ENCODE data around the gene JMJD6. TPM values are rescaled to one million over a fixed set of nuclear protein-coding genes. Genes with fewer than 3 reads are reported as not detected.

JMJD6 gene
- total RNA-seq, 1 experiment from 2014 or later, result 28.9 TPM

DNA sequence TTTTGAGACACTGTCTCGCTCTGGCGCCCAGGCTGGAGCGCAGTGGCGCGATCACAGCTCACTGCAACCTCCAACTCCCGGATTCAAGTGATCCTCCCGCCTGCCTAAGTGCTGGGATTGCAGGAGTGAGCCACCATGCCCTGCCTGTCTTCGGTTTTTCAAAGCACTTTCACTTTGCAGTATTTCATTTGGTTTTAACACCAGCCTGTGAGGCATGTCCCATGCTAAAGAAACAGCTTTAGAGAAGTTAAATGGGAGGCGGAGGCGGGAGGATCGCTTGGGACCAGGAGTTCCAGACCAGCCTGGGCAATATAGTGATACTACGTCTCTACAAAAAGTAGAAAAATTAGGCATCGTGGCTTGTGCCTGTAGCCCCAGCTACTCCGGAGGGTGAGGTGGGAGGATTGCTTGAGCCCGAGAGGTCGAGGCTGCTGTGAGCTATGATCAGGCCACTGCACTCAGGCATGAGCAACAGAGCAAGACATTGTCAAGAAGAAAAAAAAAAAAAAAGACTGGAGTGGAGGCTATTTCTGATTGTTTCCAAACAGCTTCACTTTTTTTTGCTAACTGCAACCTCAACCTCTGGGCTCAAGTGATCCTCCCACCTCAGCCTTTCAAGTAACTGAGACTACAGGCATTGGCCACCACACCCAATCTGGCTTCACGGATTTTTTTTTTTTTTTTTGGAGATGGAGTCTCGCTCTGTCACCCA lies 1.5 kb upstream of the JMJD6 start:
- H3K9ac ChIP-seq (ENCODE audit: extremely low read depth, insufficient read length, low read length), result peak overlapping the region; percentile 95
- H2BK120ac ChIP-seq (ENCODE audit: low read depth, low read length, poor library complexity, severe bottlenecking), result no peak overlapping the region
- H3K23ac ChIP-seq (ENCODE audit: insufficient read length, low read depth, low read length), result no peak overlapping the region
- no peaks in the 10 kb centered on the region for H3K4me1 ChIP-seq (ENCODE audit: insufficient read depth, low read length)
- no peak overlapping the region for H3K27ac ChIP-seq (ENCODE audit: insufficient read length, low read depth, low read length)
- H3K18ac ChIP-seq (ENCODE audit: insufficient read length, low read depth, low read length), result no peak overlapping the region
- H4K91ac ChIP-seq (ENCODE audit: insufficient read length, low read depth, low read length), result no peak overlapping the region
- peak overlapping the region; percentile 48 to 85 (median 84); a peak in 3 of 7 replicates for H3K27ac Mint-ChIP-seq
- H3K4me1 Mint-ChIP-seq, result peaks cover 14 to 15% of the 10 kb centered on the region in 2 experiments
- H3K9me3 Mint-ChIP-seq, result no peaks in the 10 kb centered on the region
- H2AK5ac ChIP-seq (ENCODE audit: insufficient read length, low read length), result no peak overlapping the region
- peaks cover 13% of the 10 kb centered on the region for H3K23me2 ChIP-seq (ENCODE audit: insufficient read length, low read depth, low read length, poor library complexity, severe bottlenecking)
- H2BK5ac ChIP-seq (ENCODE audit: insufficient read length, low read length), result no peak overlapping the region
- no peak overlapping the region for H3K56ac ChIP-seq (ENCODE audit: insufficient read length, low read depth, low read length)
- H3K79me2 ChIP-seq (ENCODE audit: insufficient read depth, low read length), result peaks cover 9% of the 10 kb centered on the region; the same call in 1 of the 2 replicates
- no peak overlapping the region for H2AFZ ChIP-seq (ENCODE audit: low read length)
- H2BK15ac ChIP-seq (ENCODE audit: low read depth, low read length), result no peak overlapping the region
- no peak overlapping the region for H3K4ac ChIP-seq (ENCODE audit: low read depth, low read length)
- no peak overlapping the region for H3T11ph ChIP-seq (ENCODE audit: low read length)
- H3K27me3 ChIP-seq (ENCODE audit: insufficient read depth, low read length), result no peaks in the 10 kb centered on the region
- H4K8ac ChIP-seq (replicated peaks; ENCODE audit: insufficient read length, low read depth, low read length), result no peak overlapping the region
- H3K14ac ChIP-seq (ENCODE audit: insufficient read depth, low read length), result no peak overlapping the region
- H3K4me3 Mint-ChIP-seq, result peak overlapping the region; percentile 88 to 92
- no peak for DNase-seq
- H3K79me1 ChIP-seq (ENCODE audit: insufficient read depth, low read depth, low read length, poor library complexity, severe bottlenecking), result peaks cover 11% of the 10 kb centered on the region
- TF ChIP-seq, protein P1, sequence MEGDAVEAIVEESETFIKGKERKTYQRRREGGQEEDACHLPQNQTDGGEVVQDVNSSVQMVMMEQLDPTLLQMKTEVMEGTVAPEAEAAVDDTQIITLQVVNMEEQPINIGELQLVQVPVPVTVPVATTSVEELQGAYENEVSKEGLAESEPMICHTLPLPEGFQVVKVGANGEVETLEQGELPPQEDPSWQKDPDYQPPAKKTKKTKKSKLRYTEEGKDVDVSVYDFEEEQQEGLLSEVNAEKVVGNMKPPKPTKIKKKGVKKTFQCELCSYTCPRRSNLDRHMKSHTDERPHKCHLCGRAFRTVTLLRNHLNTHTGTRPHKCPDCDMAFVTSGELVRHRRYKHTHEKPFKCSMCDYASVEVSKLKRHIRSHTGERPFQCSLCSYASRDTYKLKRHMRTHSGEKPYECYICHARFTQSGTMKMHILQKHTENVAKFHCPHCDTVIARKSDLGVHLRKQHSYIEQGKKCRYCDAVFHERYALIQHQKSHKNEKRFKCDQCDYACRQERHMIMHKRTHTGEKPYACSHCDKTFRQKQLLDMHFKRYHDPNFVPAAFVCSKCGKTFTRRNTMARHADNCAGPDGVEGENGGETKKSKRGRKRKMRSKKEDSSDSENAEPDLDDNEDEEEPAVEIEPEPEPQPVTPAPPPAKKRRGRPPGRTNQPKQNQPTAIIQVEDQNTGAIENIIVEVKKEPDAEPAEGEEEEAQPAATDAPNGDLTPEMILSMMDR (conservative IDR thresholded peaks at IDR 0.05), result no peak
- no peak overlapping the region for H2BK12ac ChIP-seq (ENCODE audit: insufficient read length, low read depth, low read length)
- no peaks in the 10 kb centered on the region for H3K27me3 Mint-ChIP-seq (ENCODE audit: low read depth)
- H3K36me3 Mint-ChIP-seq (ENCODE audit: insufficient read depth in 1 of 3, low read depth in 3 of 3), result peaks cover 11 to 51% (median 30%) of the 10 kb centered on the region in 3 experiments; a peak in 6 of 7 replicates
- peak overlapping the region; percentile 94 for H3K4me2 ChIP-seq (ENCODE audit: insufficient read depth, insufficient read length, low read length)
- H2BK20ac ChIP-seq (ENCODE audit: low read depth, low read length, poor library complexity, severe bottlenecking), result no peak overlapping the region
- no peaks in the 10 kb centered on the region for H4K20me1 ChIP-seq (ENCODE audit: control insufficient read depth, insufficient read depth, insufficient read length)
- H4K5ac ChIP-seq (ENCODE audit: insufficient read length, low read depth, low read length), result no peak overlapping the region
- no CpG with 5 or more reads among the region's 18 CpGs for WGBS (ENCODE audit: extremely low coverage, insufficient read length, low lambda C conversion rate)
- H3K9me3 ChIP-seq (ENCODE audit: control insufficient read depth, low read depth, low read length), result no peaks in the 10 kb centered on the region

Measured in H9 (cell line).